Esophagus muscularis mucosa (tissue), 4 donors: ENCODE data around the gene PRPF4.

Source experiments
- CTCF ChIP-seq, 3 experiments: fragments of 200-600 bp in 2 of 3; fragments of 450-650 bp in 1 of 3; sonication (generic) in 2 of 3; IDR thresholded peaks; one replicate each; pipeline ENCODE4 v1.5.1; 2017 to 2019; ENCODE audit warnings: antibody characterized with exemption in 3 of 3, mild to moderate bottlenecking in 2 of 3, moderate library complexity in 1 of 3
- EP300 ChIP-seq: sonication (generic); formaldehyde crosslinking; IDR thresholded peaks from one replicate; pipeline ENCODE4 v1.6.1; 2017; ENCODE audit warnings: antibody characterized with exemption
- POLR2A ChIP-seq: fragments of 450-650 bp; IDR thresholded peaks from one replicate; pipeline ENCODE4 v1.6.1; 2017; ENCODE audit warnings: antibody characterized with exemption, moderate library complexity, mild to moderate bottlenecking, low read depth
- POLR2AphosphoS5 ChIP-seq, 2 donors: sonication (generic); formaldehyde crosslinking; IDR thresholded peaks; one replicate each; pipeline ENCODE4 v1.6.1; 2017; ENCODE audit warnings: antibody characterized with exemption in 2 of 2

- TF ChIP-seq POLR2A (no peak), CTCF (IDR thresholded peaks at IDR 0.05) (no peak), POLR2AphosphoS5 (IDR thresholded peaks at IDR 0.05) (no peak), EP300 (no peak)
Observed at GRCh38 chr9:113311961-113312360, 36.5 kb downstream of the PRPF4 start.
